Neural progenitor cell (in vitro differentiated cells): ENCODE measurements around the gene THAP12. TPM values are rescaled to one million over a fixed set of nuclear protein-coding genes. Genes with fewer than 3 reads are reported as not detected.
"Not testable (repeated sequence)": the region's sequence is repeated elsewhere in the genome, so short reads cannot be mapped to it uniquely, and the experiment has no call there.

Experiments used
- DNase-seq: peaks from one replicate; pipeline ENCODE4 v3.0.0-alpha.2; 2016; ENCODE audit warnings: low spot score
- H2AFZ ChIP-seq: fragments of 200-600 bp; sonication (generic); replicated peaks from 2 replicates; pipeline ENCODE4 v1.6.1; 2016; ENCODE audit warnings: antibody characterized with exemption
- H3F3A ChIP-seq: fragments of 200-600 bp; sonication (generic); 2 replicates; pipeline ENCODE4 v1.6.1; 2016; ENCODE audit warnings: antibody characterized with exemption, low read depth
- H3K27ac ChIP-seq: fragments of 200-600 bp; sonication (generic); 2 replicates; pipeline ENCODE4 v1.5.1; 2016; ENCODE audit warnings: mild to moderate bottlenecking
- H3K27me3 ChIP-seq: fragments of 200-600 bp; sonication (generic); 2 replicates; pipeline ENCODE4 v1.6.1; 2016; ENCODE audit warnings: mild to moderate bottlenecking, moderate library complexity
- H3K36me3 ChIP-seq: fragments of 200-600 bp; sonication (generic); 2 replicates; pipeline ENCODE4 v1.5.1; 2016
- H3K4me1 ChIP-seq: fragments of 200-600 bp; sonication (generic); 2 replicates; pipeline ENCODE4 v1.6.1; 2016; ENCODE audit warnings: mixed run types
- H3K4me2 ChIP-seq: fragments of 200-600 bp; sonication (generic); 2 replicates; pipeline ENCODE4 v1.6.1; 2016
- H3K4me3 ChIP-seq: fragments of 200-600 bp; sonication (generic); 2 replicates; pipeline ENCODE4 v1.5.1; 2016
- H3K79me2 ChIP-seq: fragments of 200-600 bp; sonication (generic); 2 replicates; pipeline ENCODE4 v1.6.1; 2016; ENCODE audit warnings: low read depth
- H3K9ac ChIP-seq: fragments of 200-600 bp; sonication (generic); 2 replicates; pipeline ENCODE4 v1.6.1; 2016
- H3K9me3 ChIP-seq: fragments of 200-600 bp; sonication (generic); 2 replicates; pipeline ENCODE4 v1.5.1; 2016; ENCODE audit warnings: low read depth
- H4K20me1 ChIP-seq: fragments of 200-600 bp; sonication (generic); 2 replicates; pipeline ENCODE4 v1.6.1; 2016; ENCODE audit warnings: low read depth
- H3K27ac Mint-ChIP-seq: 3 replicates; pipeline ENCODE4 v1.8.0; 2021; ENCODE audit warnings: mixed read lengths
- H3K27me3 Mint-ChIP-seq: 2 replicates; pipeline ENCODE4 v1.8.0; 2022; ENCODE audit warnings: low read depth, mild to moderate bottlenecking, inconsistent platforms, moderate library complexity, mixed read lengths; ENCODE audit not compliant: insufficient read depth
- H3K36me3 Mint-ChIP-seq: 3 replicates; pipeline ENCODE4 v1.8.0; 2021; ENCODE audit warnings: mixed read lengths
- H3K4me1 Mint-ChIP-seq: 3 replicates; pipeline ENCODE4 v1.8.0; 2021; ENCODE audit warnings: mixed read lengths
- H3K4me3 Mint-ChIP-seq: 3 replicates; pipeline ENCODE4 v1.8.0; 2021; ENCODE audit warnings: mild to moderate bottlenecking, moderate library complexity, mixed read lengths
- H3K9me3 Mint-ChIP-seq: 3 replicates; pipeline ENCODE4 v1.8.0; 2020; ENCODE audit warnings: mixed read lengths
- CTCF ChIP-seq: fragments of 200-600 bp; sonication (generic); IDR thresholded peaks from 2 replicates; pipeline ENCODE4 v1.5.1; 2017; ENCODE audit warnings: antibody characterized with exemption, mild to moderate bottlenecking
- EZH2 ChIP-seq: fragments of 200-600 bp; sonication (generic); IDR thresholded peaks from 2 replicates; pipeline ENCODE4 v1.6.1; 2017; ENCODE audit warnings: antibody characterized with exemption, mild to moderate bottlenecking, moderate library complexity
- EZH2phosphoT487 ChIP-seq: fragments of 200-600 bp; sonication (generic); IDR thresholded peaks from 2 replicates; pipeline ENCODE4 v1.6.1; 2017; ENCODE audit warnings: antibody characterized with exemption
- total RNA-seq: library from RNA; depleted of rRNA; stranded (reverse); fragments of >200 nt; gene quantifications from 2 replicates; pipeline ENCODE4 v1.2.3, GENCODE V29; 2015; ENCODE audit warnings: low replicate concordance

Gene THAP12
- total RNA-seq, 1 donor from 2014 or later, result 112 TPM

- H3K4me2 ChIP-seq, result no peak overlapping the region
- no peaks in the 10 kb centered on the region for H4K20me1 ChIP-seq
- H2AFZ ChIP-seq, result no peak overlapping the region
- H3K4me1 Mint-ChIP-seq, result peaks cover 24% of the 10 kb centered on the region
- no peaks in the 10 kb centered on the region for H3K36me3 Mint-ChIP-seq
- no peaks in the 10 kb centered on the region for H3F3A ChIP-seq
- no peaks in the 10 kb centered on the region for H3K9me3 Mint-ChIP-seq
- no peaks in the 10 kb centered on the region for H3K9me3 ChIP-seq
- H3K4me3 Mint-ChIP-seq, result no peak overlapping the region
- DNase-seq, result no peak
- peaks cover 18% of the 10 kb centered on the region for H3K27me3 ChIP-seq
- no peaks in the 10 kb centered on the region for H3K79me2 ChIP-seq
- no peak overlapping the region for H3K27ac Mint-ChIP-seq
- H3K4me1 ChIP-seq, result peaks cover 16% of the 10 kb centered on the region
- TF ChIP-seq CTCF, result no peak
- TF ChIP-seq EZH2, result no peak
- TF ChIP-seq EZH2phosphoT487, result no peak
- no peaks in the 10 kb centered on the region for H3K36me3 ChIP-seq
- H3K4me3 ChIP-seq, result no peak overlapping the region
- H3K27me3 Mint-ChIP-seq, result peaks cover 19% of the 10 kb centered on the region
- no peak overlapping the region for H3K27ac ChIP-seq
- H3K9ac ChIP-seq, result no peak overlapping the region
These were observed 53.7 kb downstream of the THAP12 start for GRCh38 chr11:76327202-76327601.

GRCh38 chr11:76325185-76325584, 55.7 kb downstream of the THAP12 start:
- no peak overlapping the region for H3K4me3 Mint-ChIP-seq
- no peak overlapping the region for H3K27ac ChIP-seq
- H3K9ac ChIP-seq, result no peak overlapping the region
- H3K4me1 Mint-ChIP-seq, result peaks cover 20% of the 10 kb centered on the region
- no peaks in the 10 kb centered on the region for H3F3A ChIP-seq
- H3K9me3 ChIP-seq, result no peaks in the 10 kb centered on the region
- H3K79me2 ChIP-seq, result no peaks in the 10 kb centered on the region
- TF ChIP-seq EZH2 (no peak), EZH2phosphoT487 (no peak), CTCF (no peak)
- peaks cover 38% of the 10 kb centered on the region for H3K27me3 ChIP-seq
- no peak overlapping the region for H3K4me2 ChIP-seq
- H2AFZ ChIP-seq, result no peak overlapping the region
- no peaks in the 10 kb centered on the region for H3K9me3 Mint-ChIP-seq
- H3K4me1 ChIP-seq, result peaks cover 19% of the 10 kb centered on the region
- H3K27me3 Mint-ChIP-seq, result peaks cover 26% of the 10 kb centered on the region
- no peak overlapping the region for H3K27ac Mint-ChIP-seq
- no peak for DNase-seq
- H3K36me3 ChIP-seq, result no peaks in the 10 kb centered on the region
- no peak overlapping the region for H3K4me3 ChIP-seq
- H4K20me1 ChIP-seq, result no peaks in the 10 kb centered on the region
- H3K36me3 Mint-ChIP-seq, result no peaks in the 10 kb centered on the region

GRCh38 chr11:76323804-76324203, 57.1 kb downstream of the THAP12 start:
- no peak overlapping the region for H3K4me3 Mint-ChIP-seq
- Histone ChIP-seq H3K9me3 (no peaks in the 10 kb centered on the region), H4K20me1 (no peaks in the 10 kb centered on the region), H3K36me3 (no peaks in the 10 kb centered on the region), H3K27me3 (peaks cover 51% of the 10 kb centered on the region), H3K4me3 (no peak overlapping the region), H3K4me1 (peaks cover 10% of the 10 kb centered on the region), H3K4me2 (no peak overlapping the region), H3F3A (no peaks in the 10 kb centered on the region), H2AFZ (no peak overlapping the region), H3K79me2 (no peaks in the 10 kb centered on the region), H3K9ac (no peak overlapping the region), H3K27ac (no peak overlapping the region)
- peaks cover 29% of the 10 kb centered on the region for H3K27me3 Mint-ChIP-seq
- no peak overlapping the region for H3K27ac Mint-ChIP-seq
- no peak for DNase-seq
- H3K36me3 Mint-ChIP-seq, result no peaks in the 10 kb centered on the region
- peaks cover 11% of the 10 kb centered on the region for H3K4me1 Mint-ChIP-seq
- no peak for TF ChIP-seq EZH2phosphoT487
- TF ChIP-seq CTCF, result no peak
- TF ChIP-seq EZH2, result no peak
- H3K9me3 Mint-ChIP-seq, result no peaks in the 10 kb centered on the region

- not testable (repeated sequence) for H3F3A ChIP-seq, H4K20me1 ChIP-seq, H3K36me3 Mint-ChIP-seq, H3K79me2 ChIP-seq, H3K9me3 ChIP-seq, H3K4me2 ChIP-seq, H3K36me3 ChIP-seq, H3K9ac ChIP-seq, H3K4me1 ChIP-seq, H3K4me3 Mint-ChIP-seq, H3K27ac Mint-ChIP-seq, H3K27ac ChIP-seq, H3K4me3 ChIP-seq, H3K9me3 Mint-ChIP-seq, H2AFZ ChIP-seq, DNase-seq
- H3K27me3 Mint-ChIP-seq, result peaks cover 29% of the 10 kb centered on the region
- peaks cover 10% of the 10 kb centered on the region for H3K4me1 Mint-ChIP-seq
- peaks cover 51% of the 10 kb centered on the region for H3K27me3 ChIP-seq
These were observed 57.6 kb downstream of the THAP12 start for GRCh38 chr11:76323375-76323774.
